Middle frontal gyrus (tissue), 1 donor: ENCODE results near the gene IL17C.

Experiments used
- DNase-seq: peaks from one replicate; pipeline ENCODE4 v3.0.0-alpha.2; 2015; ENCODE audit warnings: low spot score; ENCODE audit errors: extremely low spot score

The IL17C gene

DNA sequence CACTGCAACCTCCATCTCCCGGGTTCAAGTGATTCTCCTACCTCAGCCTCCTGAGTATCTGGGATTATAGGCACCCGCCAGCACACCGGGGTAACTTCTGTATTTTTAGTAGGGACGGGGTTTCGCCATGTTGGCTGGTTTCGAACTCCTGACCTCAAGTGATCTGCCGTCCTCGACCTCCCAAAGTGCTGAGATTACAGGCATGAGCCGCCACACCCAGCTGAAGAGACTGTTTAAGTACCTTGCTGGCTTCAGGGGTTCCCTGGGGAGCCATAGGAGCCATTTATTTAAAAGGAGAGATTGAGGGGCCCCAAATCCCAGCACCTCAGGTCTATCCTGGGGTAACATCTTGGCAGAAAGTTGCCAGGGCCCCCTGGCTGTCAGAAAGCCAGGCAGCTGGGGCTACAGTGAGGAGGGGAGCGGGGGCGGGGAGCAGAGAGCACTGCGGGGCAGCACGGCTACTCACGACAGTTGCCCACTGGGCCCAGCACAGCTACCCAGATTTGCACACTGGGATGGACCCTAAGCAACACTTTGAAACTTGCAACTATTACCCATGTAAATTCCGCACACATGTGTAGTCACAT, 46.3 kb downstream of the IL17C start:
- DNase-seq, result no peak

DNA sequence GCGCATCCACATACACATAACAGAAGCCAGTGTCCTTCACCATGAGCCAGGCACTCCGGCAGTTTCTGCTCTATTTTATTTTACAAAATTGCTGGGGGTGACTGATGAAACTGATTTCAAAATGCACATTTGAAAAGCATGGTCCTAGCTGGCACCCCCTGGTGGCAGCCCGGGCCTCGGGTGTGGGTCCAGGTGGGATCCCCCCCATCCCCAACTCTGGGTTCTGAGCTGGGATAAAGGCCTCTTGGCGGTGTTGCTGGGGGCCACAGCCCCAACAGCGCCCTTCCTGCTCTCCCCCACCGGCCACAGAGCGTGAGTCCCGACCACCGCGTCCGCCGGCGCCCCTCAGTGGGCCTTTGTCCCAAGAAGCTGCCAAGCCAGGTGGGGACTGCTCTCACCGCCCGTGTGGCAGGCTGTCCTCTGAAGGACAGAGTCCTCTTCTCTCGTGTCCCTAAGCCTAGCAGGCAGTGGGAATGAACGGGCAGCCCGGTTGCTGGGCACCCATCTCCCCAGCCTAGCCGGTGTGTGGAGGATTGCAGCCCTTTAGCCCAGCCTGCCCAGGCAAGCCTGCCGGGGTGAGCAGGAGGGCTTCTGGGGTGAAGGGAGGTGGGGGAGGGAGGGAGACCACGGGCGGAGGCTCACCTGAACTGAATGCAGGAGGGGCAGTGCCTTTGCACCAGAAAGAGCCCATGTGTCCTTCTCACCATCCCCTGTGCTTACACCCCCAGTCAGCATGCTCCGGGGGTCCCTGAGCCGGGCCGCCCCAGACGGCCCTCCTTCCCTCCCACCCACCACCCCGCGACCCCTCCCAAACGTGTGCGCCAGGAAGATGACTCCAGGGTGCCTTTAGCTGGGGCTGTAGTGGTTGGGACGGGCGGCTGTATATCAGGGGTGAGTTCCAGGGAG, 47.0 kb downstream of the IL17C start:
- DNase-seq, result no peak

DNA sequence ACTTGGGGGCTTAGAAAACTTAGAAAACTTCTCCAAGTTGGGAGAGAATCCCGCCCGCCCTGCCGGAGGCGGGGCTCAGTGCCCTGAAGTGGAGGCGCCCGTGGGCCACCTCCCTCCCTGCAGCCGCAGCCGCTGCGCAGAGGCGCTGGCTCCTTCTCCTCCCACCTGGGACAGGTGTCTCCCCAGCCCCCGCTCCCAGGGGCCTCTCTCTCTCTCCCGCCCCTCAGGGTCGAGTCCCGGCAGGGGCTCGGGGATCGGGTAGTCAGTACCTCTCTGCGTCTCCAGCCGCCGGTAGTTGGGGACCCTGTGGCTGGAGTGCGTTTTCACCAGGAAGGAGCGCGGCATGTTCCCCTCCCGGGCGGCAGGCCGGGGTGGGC, 47.7 kb downstream of the IL17C start:
- DNase-seq, result no peak

DNA sequence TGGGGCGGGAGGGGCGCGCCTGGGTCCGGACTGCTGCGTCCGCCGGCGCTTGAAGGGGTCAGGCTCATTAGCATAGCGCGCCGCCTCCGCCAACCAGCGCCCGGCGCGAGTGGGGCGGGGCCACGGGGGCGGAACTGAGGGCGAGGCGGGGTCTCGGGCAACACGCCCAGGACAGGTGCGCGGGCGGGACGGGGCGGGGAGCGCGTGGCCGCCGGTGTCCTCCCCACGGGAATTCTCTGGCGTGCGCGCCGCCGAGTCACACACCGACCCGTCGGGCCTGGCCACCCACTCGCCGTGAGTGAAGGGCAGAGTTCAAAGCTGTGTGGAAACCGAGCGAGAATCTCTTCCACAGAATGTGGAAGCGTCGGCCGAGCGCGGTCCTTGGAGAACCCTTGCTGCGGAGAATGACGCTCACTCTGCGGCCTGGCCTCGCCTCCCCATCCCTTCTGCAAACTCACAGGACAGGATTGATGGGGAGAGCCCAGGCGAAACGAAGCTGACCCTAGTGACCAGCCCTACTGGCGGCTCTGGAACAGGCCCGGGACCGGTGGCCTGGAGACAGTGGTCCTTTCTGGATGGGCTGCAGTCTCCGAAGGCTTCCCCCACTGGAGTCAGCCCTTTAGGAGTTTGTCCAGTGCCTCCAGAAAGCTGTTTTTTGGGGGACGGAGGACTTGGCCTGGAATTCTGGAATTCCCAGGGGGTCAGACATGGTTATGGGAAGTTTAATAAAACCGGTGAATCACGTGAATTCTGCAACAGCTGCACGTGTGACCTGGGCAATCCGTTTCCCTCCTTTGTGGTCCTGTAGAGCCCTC, 48.3 kb downstream of the IL17C start, which contains the start of gene SNAI3:
TSS of gene SNAI3 (minus strand) at position 69 of the 815 bp plus-strand sequence. CDS start 101 bp downstream, outside the sequence.
- no peak for DNase-seq

DNA sequence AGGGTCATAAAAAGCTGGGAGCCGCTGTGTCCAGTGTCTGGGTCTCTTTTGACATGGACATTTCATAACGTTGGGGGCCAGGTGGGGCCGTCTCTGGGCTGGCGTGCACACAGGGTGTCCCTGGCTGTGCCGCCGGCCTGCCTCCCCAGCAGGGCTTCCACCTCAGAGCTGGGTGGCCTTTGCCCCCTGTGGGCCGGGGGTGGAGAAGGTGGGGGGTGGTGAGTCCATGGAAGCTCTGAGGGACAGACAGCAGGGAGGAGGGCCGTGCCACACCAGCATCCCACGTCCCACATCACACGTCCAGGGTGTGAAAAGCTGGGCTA, 48.8 kb downstream of the IL17C start:
- no peak for DNase-seq

DNA sequence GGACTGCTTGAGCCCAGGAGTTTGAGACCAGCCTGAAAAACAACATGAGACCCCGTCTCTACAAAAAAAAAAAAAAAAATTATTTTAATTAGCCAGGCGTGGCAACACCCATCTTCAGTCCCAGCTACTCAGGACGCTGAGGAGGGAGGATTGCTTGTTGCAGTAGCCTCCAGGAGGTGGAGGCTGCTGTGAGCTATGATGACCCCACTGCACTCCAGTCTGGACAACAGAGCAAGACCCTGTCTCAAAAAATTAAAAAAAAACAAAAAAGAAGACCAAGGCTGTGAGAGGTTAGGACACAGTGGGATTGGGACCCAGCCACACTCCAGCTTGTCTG, 49.3 kb downstream of the IL17C start:
- no peak for DNase-seq

DNA sequence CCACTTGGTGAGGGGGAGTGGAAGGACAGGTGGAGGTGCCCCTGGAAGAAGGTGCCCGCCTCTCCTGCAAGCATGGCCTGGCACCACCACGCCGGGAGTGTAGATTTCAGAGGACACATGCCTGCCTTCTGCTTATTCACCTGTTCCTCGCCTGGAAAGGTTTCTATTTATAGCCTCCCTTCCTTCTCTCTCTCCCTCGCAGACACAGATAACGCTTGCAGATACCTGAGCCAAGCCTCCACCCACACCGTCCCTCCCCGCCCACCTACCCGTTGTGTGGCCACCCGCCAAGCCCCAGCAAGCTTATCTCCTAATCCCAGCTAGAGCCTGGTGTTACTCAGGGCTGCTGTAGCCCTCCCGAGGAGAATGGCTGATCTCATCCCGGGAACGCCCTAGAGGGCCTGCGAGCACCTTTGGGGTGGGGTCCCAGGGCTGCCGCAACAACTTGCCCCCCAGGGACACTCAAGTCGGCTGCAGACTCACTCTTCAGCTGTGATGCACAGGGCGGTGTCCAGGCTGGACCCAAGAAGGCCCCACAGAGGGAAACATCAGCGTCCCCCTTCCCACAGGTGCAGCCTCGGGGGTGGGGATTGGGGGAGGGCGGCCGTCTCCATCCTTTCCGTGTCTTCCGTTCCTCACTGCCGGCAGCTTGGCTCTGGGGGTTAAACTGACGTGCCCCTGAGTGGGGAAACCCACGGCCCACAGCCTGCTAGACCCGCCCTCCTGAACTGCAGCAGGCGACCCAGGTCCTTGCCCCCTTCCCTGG, 49.8 kb downstream of the IL17C start:
- DNase-seq, result no peak
